ENCODE data around the gene MAB21L3.

DNA sequence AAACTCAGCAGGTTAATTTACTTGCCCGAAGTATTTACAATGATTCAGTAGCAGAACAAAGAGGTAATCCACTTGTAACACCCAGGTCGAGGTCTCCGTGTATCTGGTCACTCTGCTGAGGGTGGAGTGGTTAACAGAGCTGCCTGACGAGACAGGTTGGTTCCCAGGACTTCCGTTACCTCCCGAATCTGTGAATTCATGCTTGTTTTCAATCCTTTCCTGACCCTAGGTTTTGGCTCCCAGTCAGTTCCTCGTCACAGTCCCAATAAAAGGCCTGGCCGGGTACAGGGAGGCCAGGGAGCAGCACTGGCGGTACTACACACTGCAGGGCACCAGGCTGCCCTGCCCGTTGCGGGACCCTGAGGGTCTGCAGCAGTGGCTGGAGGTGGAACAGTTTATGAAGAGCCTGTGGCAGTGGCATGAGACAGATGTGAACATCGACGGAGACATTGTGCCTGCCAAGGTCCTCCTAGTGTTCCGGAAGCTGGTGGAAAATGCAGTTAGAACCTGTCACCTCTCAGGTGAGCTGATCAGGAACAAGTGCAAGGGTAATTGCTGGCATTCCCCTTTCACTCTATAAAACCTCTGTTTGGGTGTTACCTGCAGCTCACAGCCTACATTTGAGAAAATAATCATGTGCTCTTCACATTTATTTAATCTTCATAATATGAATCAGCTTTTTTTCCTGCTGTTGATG lies 12.8 kb downstream of the MAB21L3 start:
- TF ChIP-seq SUZ12 (IDR thresholded peaks at IDR 0.05; ENCODE audit: extremely low read depth, insufficient read depth, insufficient read length) (no peak), YY1 (IDR thresholded peaks at IDR 0.05; ENCODE audit: insufficient read depth, insufficient read length) (no peak)
